GM18519 (cell line): ENCODE measurements around the gene SPEM2.
A peak's percentile ranks its signal among the peaks of the same experiment; 100 is the strongest.

Experiments
- ATAC-seq: cut with Tn5 transposase; IDR thresholded peaks from one replicate; pipeline ENCODE4 v1.9.1; 2021; ENCODE audit warnings: mild to moderate bottlenecking, moderate library complexity; ENCODE audit not compliant: unreplicated experiment, low FRiP score

The SPEM2 gene

GRCh38 chr17:7425316-7425715 lies at the start of gene SPEM2:
TSS of gene SPEM2 (plus strand) at chr17:7425616. CDS start at chr17:7425689, 73 bp downstream.
- no peak for ATAC-seq

- no peak for ATAC-seq
Observed at GRCh38 chr17:7379134-7379533, 46.3 kb upstream of the SPEM2 start.

DNA sequence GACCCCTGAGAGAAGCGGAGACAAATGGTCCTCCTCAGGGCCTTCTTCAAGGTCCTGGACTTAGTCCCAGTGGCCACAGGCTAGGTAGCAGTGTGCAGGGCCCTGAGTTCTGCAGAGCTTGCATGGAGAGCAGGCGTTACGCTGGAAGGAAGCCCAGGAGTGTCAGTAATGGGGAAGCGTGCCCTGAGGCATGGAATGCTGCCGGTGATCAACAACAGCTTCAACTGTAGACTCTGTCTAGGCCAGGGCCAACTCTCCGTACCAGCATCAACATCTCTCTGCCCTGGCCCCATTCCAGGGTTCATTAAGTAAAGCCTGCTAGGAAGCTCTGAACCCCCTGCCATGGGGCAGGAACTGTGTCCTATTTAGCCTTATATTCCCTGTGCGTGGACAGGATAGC lies 45.1 kb upstream of the SPEM2 start:
- ATAC-seq = no peak

DNA sequence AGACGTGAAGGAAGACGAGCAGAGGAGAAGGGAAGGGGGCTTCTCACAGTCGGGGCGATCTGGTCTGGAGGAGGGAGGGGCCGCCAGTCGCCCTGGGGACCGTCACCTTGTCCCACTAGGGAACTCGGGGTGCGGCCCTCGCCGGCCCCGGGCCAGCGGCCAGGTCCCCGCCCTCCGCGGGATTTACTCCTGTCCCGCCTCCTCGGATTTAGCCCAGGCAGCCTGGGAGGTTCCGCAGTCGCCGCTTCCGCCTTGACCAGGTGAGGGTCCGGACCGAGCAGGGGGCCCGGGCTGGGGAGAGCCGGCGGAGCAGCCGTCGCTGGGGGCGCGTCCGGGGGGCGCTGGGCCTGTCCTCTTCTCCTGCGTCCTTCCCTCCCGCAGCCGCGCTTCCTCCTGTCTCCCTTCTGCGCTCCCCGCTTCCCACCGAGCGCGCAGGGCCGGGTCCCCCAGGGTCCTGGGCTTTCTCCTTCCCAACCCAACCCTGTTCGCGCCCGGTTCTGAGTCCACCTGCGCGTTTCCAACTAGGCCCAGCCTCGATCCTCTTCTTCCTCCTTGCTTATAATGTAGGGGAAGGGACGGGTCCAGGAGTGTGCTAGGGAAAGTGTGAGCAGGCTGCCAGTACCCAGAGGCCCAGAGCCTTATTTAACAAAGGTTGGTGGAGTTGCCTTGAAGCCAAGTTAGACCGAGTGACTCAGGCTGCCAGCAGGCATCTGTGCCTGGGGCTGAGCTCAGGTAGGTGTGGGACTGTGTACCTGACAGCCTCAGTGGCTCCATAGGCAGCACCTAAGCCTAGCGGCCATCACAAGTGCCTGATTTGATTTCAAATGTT lies 44.3 kb upstream of the SPEM2 start, which contains the start of gene TNK1:
Gene TNK1, plus strand, starts transcription at position 235 of the 829 bp plus-strand sequence. CDS start 1,838 bp downstream, outside the sequence.
- ATAC-seq = no peak

- no peak for ATAC-seq
Observed at GRCh38 chr17:7382901-7383300, 42.5 kb upstream of the SPEM2 start.

DNA sequence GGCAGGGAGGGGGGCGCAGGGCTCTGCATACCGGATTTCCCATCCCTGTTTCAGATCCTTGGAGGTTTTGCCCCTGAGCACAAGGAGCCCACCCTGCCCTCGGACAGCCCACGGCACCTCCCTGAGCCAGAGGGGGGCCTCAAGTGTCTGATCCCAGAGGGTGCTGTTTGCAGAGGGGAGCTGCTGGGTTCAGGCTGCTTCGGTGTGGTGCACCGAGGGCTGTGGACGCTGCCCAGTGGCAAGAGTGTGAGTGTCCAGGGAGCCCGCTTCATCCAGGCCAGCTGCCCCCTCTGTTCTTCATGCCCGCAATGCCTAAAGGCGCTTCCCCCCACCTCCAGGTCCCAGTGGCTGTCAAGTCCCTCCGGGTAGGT lies 42.1 kb upstream of the SPEM2 start:
- ATAC-seq = no peak

- ATAC-seq = peak; percentile 50
Observed at GRCh38 chr17:7383742-7384488, 41.5 kb upstream of the SPEM2 start.

DNA sequence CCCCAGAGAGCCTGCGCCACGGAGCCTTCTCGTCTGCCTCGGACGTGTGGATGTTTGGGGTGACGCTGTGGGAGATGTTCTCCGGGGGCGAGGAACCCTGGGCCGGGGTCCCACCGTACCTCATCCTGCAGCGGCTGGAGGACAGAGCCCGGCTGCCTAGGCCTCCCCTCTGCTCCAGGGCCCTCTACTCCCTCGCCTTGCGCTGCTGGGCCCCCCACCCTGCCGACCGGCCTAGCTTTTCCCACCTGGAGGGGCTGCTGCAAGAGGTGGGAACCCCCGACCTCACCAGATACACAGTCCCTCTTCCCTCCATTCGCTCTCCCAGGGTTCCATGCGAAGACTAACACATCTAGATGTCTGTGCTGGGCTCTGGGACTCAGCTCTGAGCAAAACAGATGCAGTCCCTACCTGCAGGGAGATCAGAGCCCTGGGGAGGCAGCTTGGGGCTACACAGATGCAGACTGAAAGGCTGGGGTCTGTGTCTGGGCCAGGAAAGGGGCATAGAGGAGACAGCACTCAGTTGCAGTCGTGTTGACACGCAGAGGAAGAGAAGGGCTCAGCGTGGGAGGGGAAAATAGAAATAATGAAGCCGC lies 40.8 kb upstream of the SPEM2 start:
- no peak for ATAC-seq

DNA sequence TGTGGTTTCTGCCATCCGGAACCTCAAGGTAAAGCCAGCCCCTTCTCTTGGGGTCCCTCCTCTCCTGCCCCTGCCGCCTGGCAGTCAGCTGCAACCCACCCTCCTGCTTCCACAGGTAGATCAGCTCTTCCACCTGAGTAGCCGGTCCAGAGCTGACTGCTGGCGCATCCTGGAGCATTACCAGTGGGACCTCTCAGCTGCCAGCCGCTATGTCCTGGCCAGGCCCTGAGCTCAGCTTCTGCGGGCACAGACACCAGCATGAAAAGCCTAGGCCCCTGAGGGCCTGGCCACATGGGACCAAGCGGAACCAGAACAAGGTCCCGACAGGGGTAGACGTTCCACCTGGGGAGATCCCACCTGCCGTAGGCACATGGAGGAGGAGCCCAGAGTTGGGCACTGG lies 36.6 kb upstream of the SPEM2 start:
- ATAC-seq = no peak

DNA sequence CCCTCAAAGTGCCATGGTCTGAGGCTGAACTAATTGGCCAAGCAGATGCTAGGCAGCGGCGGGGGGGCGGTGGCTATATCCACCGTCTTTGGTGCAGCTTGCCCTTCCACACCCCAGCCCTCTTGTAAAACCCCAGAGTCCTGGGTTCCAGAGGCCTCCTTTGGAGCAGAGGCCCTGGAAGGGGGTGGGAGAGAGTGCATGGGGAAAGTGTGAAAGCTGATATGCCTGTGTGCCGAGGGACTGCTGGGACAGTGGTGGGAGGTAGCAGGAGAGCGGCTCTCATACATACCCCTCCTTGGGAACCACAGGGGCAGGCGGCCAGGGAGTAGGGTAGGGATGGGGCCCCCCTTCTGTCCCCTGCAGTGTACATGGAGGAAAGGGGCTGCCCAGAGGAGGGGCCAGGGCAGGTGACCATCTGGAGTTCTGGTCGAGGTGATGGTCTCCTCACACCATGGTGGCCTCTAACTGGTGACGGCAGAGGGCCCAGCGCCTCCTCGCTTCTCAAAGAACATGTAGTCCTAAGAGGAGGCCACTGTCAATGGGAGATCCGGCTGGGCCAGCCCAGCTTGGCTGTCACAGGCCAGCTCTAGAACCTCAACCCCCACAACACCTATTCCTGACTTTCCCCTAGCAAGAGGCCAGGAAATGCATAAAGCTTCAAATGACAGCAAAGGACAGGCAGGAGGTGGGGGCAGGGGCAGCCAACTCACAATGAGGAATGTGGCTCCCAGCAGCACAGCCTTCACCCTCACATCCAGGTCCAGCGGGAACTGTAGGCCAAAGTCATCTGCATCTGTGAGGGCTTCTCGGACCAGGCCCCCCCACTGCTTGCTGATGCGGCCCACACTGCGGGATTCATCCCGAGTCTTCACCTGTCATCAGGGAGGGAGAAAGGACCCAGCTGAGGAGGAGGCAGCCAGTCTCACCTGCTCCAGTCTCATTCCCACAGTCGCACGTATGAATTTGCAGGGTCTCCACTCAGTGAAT lies 35.2 kb upstream of the SPEM2 start:
- no peak for ATAC-seq

- ATAC-seq = no peak
Observed at GRCh38 chr17:7391307-7391706, 34.1 kb upstream of the SPEM2 start.

GRCh38 chr17:7392696-7393612 lies 32.5 kb upstream of the SPEM2 start:
- ATAC-seq = no peak

- peak; percentile 11 for ATAC-seq
Observed at GRCh38 chr17:7393613-7394451, 31.6 kb upstream of the SPEM2 start.

DNA sequence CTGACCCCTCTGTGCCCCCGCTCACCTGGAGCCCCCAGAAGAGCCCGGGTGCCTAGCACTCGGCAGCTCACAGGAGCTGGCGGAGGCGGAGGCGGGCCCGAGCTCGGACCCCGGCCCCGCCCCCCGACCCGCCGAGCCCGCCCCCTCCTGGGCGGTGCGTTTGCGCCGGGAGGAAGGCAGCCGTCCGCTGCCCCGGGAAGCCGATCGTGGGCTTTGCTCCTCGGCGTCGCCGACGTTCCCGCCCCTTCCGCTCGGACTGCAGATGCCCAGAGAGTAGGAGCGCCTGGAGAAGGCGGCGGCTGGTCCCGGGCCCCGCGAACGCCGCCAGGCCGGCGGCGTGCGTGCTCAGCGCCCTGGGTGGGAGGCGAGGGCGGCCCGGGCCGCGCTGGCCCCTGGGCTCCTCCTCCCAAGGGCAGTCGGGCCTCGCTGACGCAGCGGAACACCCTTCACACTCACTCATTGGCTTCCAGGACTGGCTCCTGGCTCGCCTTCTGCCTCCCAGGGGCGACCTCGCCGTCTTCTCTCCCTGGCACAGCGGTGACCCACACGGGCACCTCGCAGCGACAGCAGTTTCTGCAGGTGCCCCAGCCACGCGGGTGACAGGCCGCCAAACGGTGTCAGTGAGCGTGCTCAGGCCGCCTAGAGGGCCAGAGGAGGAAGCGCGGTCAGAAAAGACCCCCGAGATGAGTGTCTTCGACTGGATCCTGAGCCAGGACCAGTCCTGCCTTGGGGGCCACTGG lies 30.8 kb upstream of the SPEM2 start, which contains the start of gene PLSCR3:
Gene PLSCR3, minus strand, starts transcription at position 74 of the 740 bp plus-strand sequence. CDS start 415 bp downstream, outside the sequence.
- ATAC-seq = peak; percentile 45

DNA sequence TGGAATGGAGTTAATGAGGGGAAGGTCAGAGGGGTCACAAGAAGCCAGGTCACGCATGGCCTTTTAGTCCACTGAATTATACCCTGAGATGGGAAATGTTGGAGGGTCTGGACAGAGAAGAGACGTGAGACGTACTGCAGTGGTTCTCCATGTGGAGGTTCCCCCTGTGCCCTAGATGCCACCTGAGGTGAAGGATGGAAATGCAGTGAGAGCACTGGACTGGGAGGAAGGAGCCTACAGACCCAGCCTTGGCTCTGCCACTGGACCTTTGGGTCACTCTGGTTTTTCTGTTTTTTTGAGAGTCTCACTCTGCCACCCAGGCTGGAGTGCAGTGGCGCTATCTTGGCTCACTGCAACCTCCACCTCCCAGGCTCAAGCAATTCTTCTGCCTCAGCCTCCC lies 29.3 kb upstream of the SPEM2 start:
- no peak for ATAC-seq

DNA sequence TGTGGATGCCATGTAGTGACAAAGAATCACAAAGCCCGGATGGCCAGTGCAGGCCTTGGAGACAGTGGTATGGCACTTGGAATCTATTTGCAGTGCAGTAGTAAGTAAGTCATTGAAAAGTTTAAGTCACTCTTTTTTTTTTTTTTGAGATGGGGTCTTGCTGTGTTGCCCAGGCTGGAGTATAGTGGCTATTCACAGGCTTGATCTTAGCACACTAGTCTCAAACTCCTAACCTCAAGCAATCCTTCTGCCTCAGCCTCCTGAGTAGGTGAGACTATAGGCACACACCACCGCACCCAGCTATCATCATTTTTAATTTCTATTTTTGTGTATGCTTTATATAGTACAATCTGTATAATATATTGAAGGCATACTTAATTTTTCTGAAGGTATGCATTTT lies 26.8 kb upstream of the SPEM2 start:
- ATAC-seq = no peak

- no peak for ATAC-seq
Observed at GRCh38 chr17:7403043-7403726, 22.2 kb upstream of the SPEM2 start.
